ENCODE data around the gene PHLPP1.

PHLPP1 gene

DNA sequence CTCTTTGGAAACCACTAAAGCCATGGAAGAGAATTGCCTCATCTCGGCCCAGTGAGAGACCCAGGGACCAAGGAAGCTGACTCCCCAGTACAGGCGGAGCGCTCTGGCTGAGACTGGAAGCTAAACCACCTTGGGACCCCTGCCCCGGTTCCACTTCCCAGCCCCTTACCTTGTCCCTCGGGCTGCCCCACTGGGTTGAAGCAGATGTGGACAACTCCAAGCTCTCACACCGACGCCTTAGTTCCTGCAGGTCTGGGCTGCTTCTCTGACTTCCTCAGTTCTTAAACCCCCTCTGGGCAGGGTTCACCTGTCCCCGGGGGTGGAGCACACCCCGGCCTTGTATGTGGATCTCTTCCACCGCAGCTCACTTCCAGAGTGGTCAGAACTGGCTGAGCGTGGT lies 266.2 kb downstream of the PHLPP1 start:
- Histone ChIP-seq H3K9me3 (ENCODE audit: control insufficient read depth, insufficient read depth, low read depth, low read length) (no peaks in the 10 kb centered on the region), H3K27me3 (ENCODE audit: control insufficient read depth, insufficient read depth, low read length) (no peaks in the 10 kb centered on the region), H3K27ac (ENCODE audit: low read depth, low read length) (no peak overlapping the region), H3K36me3 (ENCODE audit: control insufficient read depth, insufficient read depth, low read length) (peaks cover 39% of the 10 kb centered on the region), H3K4me1 (ENCODE audit: control insufficient read depth, insufficient read depth, low read length) (0 out of 2 replicates have a peak, but pooled peaks cover 4% of the 10 kb centered on the region), H3K9ac (ENCODE audit: low read length) (no peak overlapping the region), H3K4me3 (ENCODE audit: low read depth, low read length) (no peak overlapping the region)

GRCh38 chr18:62982600-62983251 lies 267.4 kb downstream of the PHLPP1 start:
- no peaks in the 10 kb centered on the region for H3K9me3 ChIP-seq (ENCODE audit: control insufficient read depth, insufficient read depth, low read depth, low read length)

GRCh38 chr18:62984656-62985315 lies 269.4 kb downstream of the PHLPP1 start:
- Histone ChIP-seq H3K27ac (ENCODE audit: low read depth, low read length) (no peak overlapping the region), H3K4me1 (ENCODE audit: control insufficient read depth, insufficient read depth, low read length) (0 out of 2 replicates have a peak, but pooled peaks cover 4% of the 10 kb centered on the region)

More at GRCh38 chr18:62982600-62983251, 267.4 kb downstream of the PHLPP1 start:
- Histone ChIP-seq H3K27ac (ENCODE audit: low read depth, low read length) (no peak overlapping the region), H3K4me3 (ENCODE audit: low read depth, low read length) (no peak overlapping the region), H3K4me1 (ENCODE audit: control insufficient read depth, insufficient read depth, low read length) (0 out of 2 replicates have a peak, but pooled peaks cover 4% of the 10 kb centered on the region), H3K27me3 (ENCODE audit: control insufficient read depth, insufficient read depth, low read length) (no peaks in the 10 kb centered on the region), H3K9ac (ENCODE audit: low read length) (no peak overlapping the region), H3K36me3 (ENCODE audit: control insufficient read depth, insufficient read depth, low read length) (peaks cover 29% of the 10 kb centered on the region)

DNA sequence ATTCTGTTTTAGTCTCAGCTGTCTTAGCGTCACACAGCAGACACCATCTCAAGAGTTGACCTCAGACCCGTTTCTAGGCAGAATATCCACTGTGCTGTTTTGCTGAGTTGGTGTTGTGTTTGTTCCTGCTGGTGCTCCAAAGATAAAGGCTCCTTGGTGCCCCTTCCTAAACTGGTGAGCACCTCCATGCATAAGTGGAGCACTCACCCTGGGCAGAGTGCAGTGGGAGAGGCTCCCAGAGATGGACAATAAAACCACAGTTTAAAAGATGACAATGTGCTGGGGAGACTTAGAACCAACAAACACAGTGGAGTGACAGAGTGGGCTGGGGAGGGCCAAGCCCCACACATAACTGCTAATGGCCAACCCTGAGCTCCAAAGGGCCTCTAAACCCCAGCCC lies 271.1 kb downstream of the PHLPP1 start:
- Histone ChIP-seq H3K9me3 (ENCODE audit: control insufficient read depth, insufficient read depth, low read depth, low read length) (no peaks in the 10 kb centered on the region), H3K4me1 (ENCODE audit: control insufficient read depth, insufficient read depth, low read length) (0 out of 2 replicates have a peak, but pooled peaks cover 4% of the 10 kb centered on the region), H3K27ac (ENCODE audit: low read depth, low read length) (no peak overlapping the region), H3K27me3 (ENCODE audit: control insufficient read depth, insufficient read depth, low read length) (no peaks in the 10 kb centered on the region), H3K4me3 (ENCODE audit: low read depth, low read length) (no peak overlapping the region), H3K36me3 (ENCODE audit: control insufficient read depth, insufficient read depth, low read length) (no peaks in the 10 kb centered on the region), H3K9ac (ENCODE audit: low read length) (no peak overlapping the region)

More at GRCh38 chr18:62984656-62985315, 269.4 kb downstream of the PHLPP1 start:
- Histone ChIP-seq H3K36me3 (ENCODE audit: control insufficient read depth, insufficient read depth, low read length) (peaks cover 10% of the 10 kb centered on the region), H3K27me3 (ENCODE audit: control insufficient read depth, insufficient read depth, low read length) (no peaks in the 10 kb centered on the region), H3K9ac (ENCODE audit: low read length) (no peak overlapping the region), H3K9me3 (ENCODE audit: control insufficient read depth, insufficient read depth, low read depth, low read length) (no peaks in the 10 kb centered on the region), H3K4me3 (ENCODE audit: low read depth, low read length) (no peak overlapping the region)

DNA sequence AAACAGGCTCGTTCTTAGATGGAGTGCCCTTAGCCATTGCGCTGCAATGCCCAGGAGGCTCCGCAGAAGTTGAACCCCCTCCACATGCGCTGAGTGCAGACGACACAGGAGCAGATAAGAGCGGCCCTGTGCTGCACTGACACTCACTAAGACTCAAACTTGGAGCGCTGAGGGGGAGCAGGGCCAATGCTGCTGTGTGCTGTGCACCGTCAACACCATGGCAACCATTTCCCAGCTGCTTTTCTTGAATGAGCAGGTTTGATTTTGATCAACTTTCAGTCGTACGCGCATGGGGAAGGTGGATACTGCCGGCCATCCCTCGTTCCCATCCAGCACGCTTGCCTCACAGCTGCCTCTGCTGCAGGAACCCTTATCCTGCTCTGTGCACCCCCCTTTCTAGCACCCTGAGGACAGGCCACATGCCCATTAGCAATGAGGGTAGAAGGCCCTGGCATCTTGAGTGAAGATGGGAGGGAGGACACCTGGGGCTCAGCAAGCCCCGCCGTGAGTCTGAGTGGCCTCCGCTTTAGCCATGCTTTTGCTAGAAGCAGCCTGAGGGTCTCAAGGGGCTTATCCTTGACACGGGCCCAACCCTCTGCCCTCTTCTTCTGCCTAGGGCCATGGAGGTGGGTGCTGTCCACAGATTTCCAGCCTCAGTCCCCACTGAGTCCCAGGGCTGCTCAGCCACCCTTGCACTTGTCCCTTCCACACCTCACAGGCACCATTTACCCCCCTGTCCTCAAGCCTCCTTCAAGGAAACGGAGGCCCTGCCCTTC lies 271.9 kb downstream of the PHLPP1 start:
- no peaks in the 10 kb centered on the region for H3K27me3 ChIP-seq (ENCODE audit: control insufficient read depth, insufficient read depth, low read length)
- H3K36me3 ChIP-seq (ENCODE audit: control insufficient read depth, insufficient read depth, low read length) = no peaks in the 10 kb centered on the region
- 0 out of 2 replicates have a peak, but pooled peaks cover 3% of the 10 kb centered on the region for H3K4me1 ChIP-seq (ENCODE audit: control insufficient read depth, insufficient read depth, low read length)

DNA sequence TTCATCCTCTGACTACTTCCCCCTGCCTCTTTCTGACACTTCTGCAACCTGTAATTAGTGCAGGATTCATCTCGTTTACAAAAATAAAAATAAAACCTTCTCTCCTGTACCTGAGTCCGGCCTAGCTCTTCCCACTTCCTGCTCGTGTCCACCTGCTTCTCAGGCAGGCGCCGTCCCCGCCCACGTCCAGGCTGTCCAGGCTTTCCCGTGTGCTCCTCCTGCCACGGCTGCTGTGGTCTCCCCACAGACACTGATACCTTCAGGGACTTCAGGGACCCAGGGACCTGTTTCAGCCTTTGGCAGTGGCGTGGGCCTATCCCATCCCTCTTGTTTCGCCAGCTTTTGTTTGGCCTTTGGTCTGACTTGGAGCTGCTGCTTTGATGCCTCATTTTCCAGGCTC lies 272.5 kb downstream of the PHLPP1 start:
- Histone ChIP-seq H3K36me3 (ENCODE audit: control insufficient read depth, insufficient read depth, low read length) (no peaks in the 10 kb centered on the region), H3K27ac (ENCODE audit: low read depth, low read length) (no peak overlapping the region), H3K9me3 (ENCODE audit: control insufficient read depth, insufficient read depth, low read depth, low read length) (no peaks in the 10 kb centered on the region)

More for the DNA sequence above, 271.9 kb downstream of the PHLPP1 start:
- Histone ChIP-seq H3K4me3 (ENCODE audit: low read depth, low read length) (no peak overlapping the region), H3K9ac (ENCODE audit: low read length) (no peak overlapping the region), H3K9me3 (ENCODE audit: control insufficient read depth, insufficient read depth, low read depth, low read length) (no peaks in the 10 kb centered on the region), H3K27ac (ENCODE audit: low read depth, low read length) (no peak overlapping the region)

DNA sequence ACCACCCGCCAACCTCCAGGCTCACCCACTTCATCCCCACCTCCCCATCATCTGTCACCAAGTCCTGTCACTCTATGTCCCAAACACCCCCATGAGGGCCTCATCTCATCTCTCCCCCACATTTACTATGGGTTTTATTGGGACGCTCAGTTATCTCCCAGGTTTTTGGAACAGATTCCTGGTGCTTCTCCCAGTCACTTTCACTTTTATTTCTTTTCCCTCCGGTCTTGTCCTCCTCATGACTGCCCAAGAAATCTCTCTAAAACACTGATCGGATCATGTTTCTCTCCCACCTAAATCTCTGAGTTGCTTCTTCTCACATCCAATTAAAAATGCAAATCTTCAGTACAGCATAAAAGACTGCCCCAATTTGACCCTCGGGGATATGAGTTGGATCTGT lies 273.1 kb downstream of the PHLPP1 start:
- Histone ChIP-seq H3K9ac (ENCODE audit: low read length) (no peak overlapping the region), H3K36me3 (ENCODE audit: control insufficient read depth, insufficient read depth, low read length) (no peaks in the 10 kb centered on the region), H3K27ac (ENCODE audit: low read depth, low read length) (no peak overlapping the region), H3K4me1 (ENCODE audit: control insufficient read depth, insufficient read depth, low read length) (no peaks in the 10 kb centered on the region), H3K4me3 (ENCODE audit: low read depth, low read length) (no peak overlapping the region), H3K27me3 (ENCODE audit: control insufficient read depth, insufficient read depth, low read length) (no peaks in the 10 kb centered on the region), H3K9me3 (ENCODE audit: control insufficient read depth, insufficient read depth, low read depth, low read length) (no peaks in the 10 kb centered on the region)

More for the DNA sequence above, 272.5 kb downstream of the PHLPP1 start:
- no peaks in the 10 kb centered on the region for H3K4me1 ChIP-seq (ENCODE audit: control insufficient read depth, insufficient read depth, low read length)
- no peak overlapping the region for H3K4me3 ChIP-seq (ENCODE audit: low read depth, low read length)
- H3K9ac ChIP-seq (ENCODE audit: low read length) = no peak overlapping the region
- H3K27me3 ChIP-seq (ENCODE audit: control insufficient read depth, insufficient read depth, low read length) = no peaks in the 10 kb centered on the region

- no peaks in the 10 kb centered on the region for H3K36me3 ChIP-seq (ENCODE audit: control insufficient read depth, insufficient read depth, low read length)
- H3K4me1 ChIP-seq (ENCODE audit: control insufficient read depth, insufficient read depth, low read length) = no peaks in the 10 kb centered on the region
Measured at GRCh38 chr18:62989195-62989594, 273.9 kb downstream of the PHLPP1 start.

GRCh38 chr18:62990653-62991052 lies 275.3 kb downstream of the PHLPP1 start:
- H3K9ac ChIP-seq (ENCODE audit: low read length) = no peak overlapping the region
- H3K36me3 ChIP-seq (ENCODE audit: control insufficient read depth, insufficient read depth, low read length) = no peaks in the 10 kb centered on the region
- H3K9me3 ChIP-seq (ENCODE audit: control insufficient read depth, insufficient read depth, low read depth, low read length) = no peaks in the 10 kb centered on the region
- H3K27me3 ChIP-seq (ENCODE audit: control insufficient read depth, insufficient read depth, low read length) = no peaks in the 10 kb centered on the region
- H3K4me1 ChIP-seq (ENCODE audit: control insufficient read depth, insufficient read depth, low read length) = no peaks in the 10 kb centered on the region
- H3K27ac ChIP-seq (ENCODE audit: low read depth, low read length) = no peak overlapping the region
- no peak overlapping the region for H3K4me3 ChIP-seq (ENCODE audit: low read depth, low read length)

More at GRCh38 chr18:62989195-62989594, 273.9 kb downstream of the PHLPP1 start:
- Histone ChIP-seq H3K9ac (ENCODE audit: low read length) (no peak overlapping the region), H3K9me3 (ENCODE audit: control insufficient read depth, insufficient read depth, low read depth, low read length) (no peaks in the 10 kb centered on the region), H3K27ac (ENCODE audit: low read depth, low read length) (no peak overlapping the region), H3K4me3 (ENCODE audit: low read depth, low read length) (no peak overlapping the region), H3K27me3 (ENCODE audit: control insufficient read depth, insufficient read depth, low read length) (no peaks in the 10 kb centered on the region)

DNA sequence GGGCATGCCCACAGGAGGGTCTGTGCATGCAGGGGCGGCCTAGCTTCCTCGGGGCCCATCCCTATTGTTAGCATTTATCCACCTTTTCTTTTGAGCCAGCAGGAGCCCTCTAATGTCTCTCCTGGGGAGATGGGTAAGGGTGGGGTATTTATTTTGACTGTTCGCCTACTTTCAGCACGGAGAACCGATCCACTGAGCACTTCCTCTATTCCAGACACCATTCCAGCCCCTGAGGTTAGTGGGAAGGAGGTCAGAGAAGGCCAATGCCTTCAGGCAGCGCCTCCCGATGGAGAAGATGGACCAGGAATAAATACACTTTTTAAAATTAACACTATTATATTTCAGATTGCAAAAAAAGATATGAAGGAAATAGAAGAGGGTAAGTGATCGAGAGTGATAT lies 276.0 kb downstream of the PHLPP1 start:
- Histone ChIP-seq H3K36me3 (ENCODE audit: control insufficient read depth, insufficient read depth, low read length) (no peaks in the 10 kb centered on the region), H3K4me1 (ENCODE audit: control insufficient read depth, insufficient read depth, low read length) (no peaks in the 10 kb centered on the region), H3K4me3 (ENCODE audit: low read depth, low read length) (no peak overlapping the region), H3K27ac (ENCODE audit: low read depth, low read length) (no peak overlapping the region), H3K9me3 (ENCODE audit: control insufficient read depth, insufficient read depth, low read depth, low read length) (no peaks in the 10 kb centered on the region), H3K27me3 (ENCODE audit: control insufficient read depth, insufficient read depth, low read length) (no peaks in the 10 kb centered on the region), H3K9ac (ENCODE audit: low read length) (no peak overlapping the region)

GRCh38 chr18:62991959-62992358 lies 276.6 kb downstream of the PHLPP1 start:
- no peaks in the 10 kb centered on the region for H3K4me1 ChIP-seq (ENCODE audit: control insufficient read depth, insufficient read depth, low read length)
- H3K9ac ChIP-seq (ENCODE audit: low read length) = no peak overlapping the region
- no peaks in the 10 kb centered on the region for H3K9me3 ChIP-seq (ENCODE audit: control insufficient read depth, insufficient read depth, low read depth, low read length)
- H3K4me3 ChIP-seq (ENCODE audit: low read depth, low read length) = no peak overlapping the region
- no peaks in the 10 kb centered on the region for H3K27me3 ChIP-seq (ENCODE audit: control insufficient read depth, insufficient read depth, low read length)
- no peaks in the 10 kb centered on the region for H3K36me3 ChIP-seq (ENCODE audit: control insufficient read depth, insufficient read depth, low read length)
- H3K27ac ChIP-seq (ENCODE audit: low read depth, low read length) = no peak overlapping the region
